ENCODE measurements around the gene ADCYAP1R1.
A peak's percentile ranks its signal among the peaks of the same experiment; 100 is the strongest.
"Not testable (repeated sequence)": the region's sequence is repeated elsewhere in the genome, so short reads cannot be mapped to it uniquely, and the experiment has no call there.

The ADCYAP1R1 gene

DNA sequence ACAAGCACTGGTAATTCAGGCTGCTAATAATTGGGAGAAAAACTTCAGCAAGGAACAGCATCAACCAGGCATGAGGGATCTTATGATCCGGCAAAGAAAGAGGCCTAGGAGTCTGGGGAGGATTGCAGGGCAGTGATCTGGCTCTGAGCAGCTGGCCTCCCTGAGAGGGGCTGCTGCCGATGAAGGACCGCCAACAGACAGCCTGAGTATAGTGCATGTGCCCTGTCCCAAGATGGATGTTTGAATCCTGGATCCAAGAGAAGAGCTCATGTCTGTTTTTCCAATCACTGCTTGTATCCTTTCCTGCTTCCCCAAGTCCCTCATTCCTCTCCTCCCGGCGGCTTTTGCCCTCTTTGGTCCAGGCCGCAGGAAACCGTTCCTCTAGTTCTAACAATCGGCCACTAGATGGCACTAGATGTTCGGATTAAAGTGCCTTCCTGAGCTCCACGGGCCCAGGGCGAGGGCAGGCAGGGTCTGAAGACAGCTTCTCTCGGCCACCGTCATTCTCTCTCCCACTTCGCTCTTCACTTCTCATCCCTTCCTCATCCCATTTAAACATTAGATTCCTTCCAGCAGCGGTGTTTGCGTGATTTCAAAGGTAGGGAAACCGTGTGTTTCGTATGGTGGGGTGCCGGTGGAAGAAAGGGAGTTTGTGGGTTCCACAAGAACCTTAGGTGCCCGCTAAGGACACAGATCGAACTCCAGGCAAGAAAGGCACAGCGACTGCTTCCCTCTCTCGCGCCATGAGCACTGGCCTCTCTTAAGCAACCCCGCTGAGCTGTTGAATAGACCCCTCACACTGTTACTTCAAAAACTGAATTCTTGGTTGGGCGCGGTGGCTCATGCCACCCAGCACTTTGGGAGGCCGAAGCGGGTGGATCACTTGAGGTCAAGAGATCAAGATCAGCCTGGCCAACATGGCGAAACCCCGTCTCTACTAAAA, 82.4 kb downstream of the ADCYAP1R1 start:
- peak in 2 of 3 experiments; percentile 5 to 8 for DNase-seq (ENCODE audit: low read depth in 3 of 3)

DNA sequence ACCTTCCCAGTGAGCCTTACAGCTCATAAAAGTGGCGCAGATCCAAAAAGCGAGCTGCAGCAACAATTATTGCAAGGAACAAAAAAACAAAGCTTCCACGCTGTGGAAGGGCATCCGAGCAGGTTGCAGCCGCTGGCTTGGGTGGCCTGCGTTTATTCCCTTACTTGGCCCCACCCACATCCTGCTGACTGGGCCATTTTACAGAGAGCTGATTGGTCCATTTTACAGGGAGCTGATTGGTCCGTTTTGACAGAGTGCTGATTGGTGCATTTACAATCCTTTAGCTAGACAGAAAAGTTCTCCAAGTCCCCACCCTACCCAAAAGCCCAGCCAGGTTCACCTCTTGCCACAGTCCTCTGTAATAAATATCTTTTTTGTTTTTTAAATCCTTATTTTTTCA, 85.1 kb downstream of the ADCYAP1R1 start:
- DNase-seq (ENCODE audit: low read depth in 3 of 3), result no peak

DNA sequence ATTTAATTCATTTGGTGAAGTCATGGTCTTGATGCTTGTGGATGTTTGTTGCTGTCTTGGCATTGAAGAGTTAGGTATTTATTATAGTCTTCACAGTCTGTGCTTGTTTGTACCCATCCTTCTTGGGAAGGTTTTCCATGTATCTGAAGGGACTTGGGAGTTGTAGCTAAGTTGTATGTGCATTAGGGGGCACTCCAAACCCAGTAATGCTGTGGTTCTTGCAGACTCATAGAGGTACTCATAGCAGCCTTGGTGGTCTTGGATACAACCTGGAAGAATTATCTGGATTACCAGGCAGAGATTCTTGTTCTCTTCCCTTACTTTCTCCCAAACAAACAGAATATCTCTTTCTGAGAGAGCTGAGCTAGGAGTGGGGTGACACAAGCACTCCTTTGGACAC, 93.2 kb downstream of the ADCYAP1R1 start:
- DNase-seq (ENCODE audit: low read depth in 3 of 3), result no peak

DNA sequence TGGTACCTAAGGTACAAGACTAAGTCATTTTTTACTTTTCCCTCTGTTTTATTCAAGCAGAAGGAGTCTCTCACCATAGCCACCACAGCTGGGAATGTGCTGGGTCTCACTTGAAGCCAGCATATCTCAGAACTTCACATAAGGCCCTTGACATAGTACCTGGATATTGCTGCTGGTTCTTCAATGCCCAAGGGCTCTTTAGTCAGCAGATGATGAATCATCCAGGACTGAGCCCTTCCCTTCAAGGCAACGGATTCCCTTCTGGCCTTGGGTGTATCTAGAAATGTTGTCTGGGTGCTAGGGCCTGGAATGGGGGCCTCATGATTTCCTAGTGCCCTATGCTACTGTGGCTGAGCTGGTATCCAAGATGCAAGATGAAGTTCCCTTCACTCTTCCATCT, 93.9 kb downstream of the ADCYAP1R1 start:
- no peak for DNase-seq (ENCODE audit: low read depth in 3 of 3)

GRCh38 chr7:31146538-31146937, 94.4 kb downstream of the ADCYAP1R1 start:
- DNase-seq (ENCODE audit: low read depth in 3 of 3), result no peak

- no peak for DNase-seq (ENCODE audit: low read depth in 3 of 3)
Measured at GRCh38 chr7:31151849-31152248, 99.7 kb downstream of the ADCYAP1R1 start.

GRCh38 chr7:31153318-31153717, 101.2 kb downstream of the ADCYAP1R1 start:
- not testable (repeated sequence) for DNase-seq (ENCODE audit: low read depth in 3 of 3)

DNA sequence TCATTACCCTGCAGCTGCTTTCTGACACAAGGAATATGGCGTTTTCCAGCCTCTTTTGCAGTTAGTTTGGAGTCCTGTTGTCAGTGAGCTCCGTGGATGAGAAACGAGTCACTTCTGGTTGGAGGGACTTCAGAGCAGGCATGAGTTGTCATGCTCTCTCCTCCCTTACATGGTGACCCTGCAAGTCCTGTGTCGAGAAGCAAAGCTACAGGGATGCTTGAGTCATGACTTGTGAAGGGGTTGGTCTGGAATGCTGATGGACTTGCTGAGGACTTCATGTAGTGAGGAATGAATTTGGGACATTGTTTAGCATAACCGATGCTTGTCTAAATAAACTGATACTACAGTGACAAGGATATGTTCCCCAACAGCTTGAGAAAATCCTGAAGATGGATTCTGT, 108.8 kb downstream of the ADCYAP1R1 start:
- DNase-seq (ENCODE audit: low read depth in 3 of 3), result no peak

Data from stimulated activated CD4-positive, alpha-beta T cell treated with anti-CD3 and anti-CD28 coated beads, TNF-alpha, amount 100 ng/mL, for 4 hours (primary cell).